ENCODE results near the gene TFEC. TPM values are rescaled to one million over a fixed set of nuclear protein-coding genes. Genes with fewer than 3 reads are reported as not detected.

Gene TFEC
- polyA plus RNA-seq, 1 of the 3 experiments (the other 2 are of a cell fraction), result not detected

GRCh38 chr7:115906731-115907130, 123.8 kb downstream of the TFEC start:
- Histone ChIP-seq H3K27me3 (ENCODE audit: insufficient read depth) (peaks cover 2% of the 10 kb centered on the region), H3K79me2 (ENCODE audit: insufficient read depth) (no peaks in the 10 kb centered on the region), H3F3A (replicated peaks; ENCODE audit: insufficient read depth) (no peaks in the 10 kb centered on the region), H3K9me2 (no peaks in the 10 kb centered on the region), H3K27ac (ENCODE audit: low read depth in 2 of 2, low read length in 1 of 2) (no peak overlapping the region), H3K9me3 (no peaks in the 10 kb centered on the region), H2AFZ (ENCODE audit: low read depth) (no peak overlapping the region), H3K9ac (no peak overlapping the region), H3K4me1 (ENCODE audit: control insufficient read depth in 1 of 2, insufficient read depth in 2 of 2, low read depth in 1 of 2, low read length in 1 of 2) (no peaks in the 10 kb centered on the region), H4K20me1 (ENCODE audit: insufficient read depth) (no peaks in the 10 kb centered on the region), H3K4me2 (no peak overlapping the region), H3K4me3 (ENCODE audit: low read depth in 2 of 2, low read length in 1 of 2) (no peak overlapping the region), H3K36me3 (replicated peaks in 1 of 2; ENCODE audit: control insufficient read depth in 1 of 2, insufficient read depth in 2 of 2, low read length in 1 of 2) (no peaks in the 10 kb centered on the region)
- CTCF ChIA-PET, result no interaction called here
- DNase-seq, result no peak
- TF ChIP-seq MXI1 (IDR thresholded peaks at IDR 0.05; ENCODE audit: low read depth, low read length), result no peak
- TF ChIP-seq, protein P1, sequence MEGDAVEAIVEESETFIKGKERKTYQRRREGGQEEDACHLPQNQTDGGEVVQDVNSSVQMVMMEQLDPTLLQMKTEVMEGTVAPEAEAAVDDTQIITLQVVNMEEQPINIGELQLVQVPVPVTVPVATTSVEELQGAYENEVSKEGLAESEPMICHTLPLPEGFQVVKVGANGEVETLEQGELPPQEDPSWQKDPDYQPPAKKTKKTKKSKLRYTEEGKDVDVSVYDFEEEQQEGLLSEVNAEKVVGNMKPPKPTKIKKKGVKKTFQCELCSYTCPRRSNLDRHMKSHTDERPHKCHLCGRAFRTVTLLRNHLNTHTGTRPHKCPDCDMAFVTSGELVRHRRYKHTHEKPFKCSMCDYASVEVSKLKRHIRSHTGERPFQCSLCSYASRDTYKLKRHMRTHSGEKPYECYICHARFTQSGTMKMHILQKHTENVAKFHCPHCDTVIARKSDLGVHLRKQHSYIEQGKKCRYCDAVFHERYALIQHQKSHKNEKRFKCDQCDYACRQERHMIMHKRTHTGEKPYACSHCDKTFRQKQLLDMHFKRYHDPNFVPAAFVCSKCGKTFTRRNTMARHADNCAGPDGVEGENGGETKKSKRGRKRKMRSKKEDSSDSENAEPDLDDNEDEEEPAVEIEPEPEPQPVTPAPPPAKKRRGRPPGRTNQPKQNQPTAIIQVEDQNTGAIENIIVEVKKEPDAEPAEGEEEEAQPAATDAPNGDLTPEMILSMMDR (IDR thresholded peaks at IDR 0.05), result no peak
- POLR2A ChIA-PET, result no interaction called here
- WGBS (ENCODE audit: low lambda C conversion rate), result 4% methylated on average over 1 of the region's 1 CpG

- H4K20me1 ChIP-seq (ENCODE audit: insufficient read depth), result no peaks in the 10 kb centered on the region
Observed at GRCh38 chr7:115889669-115889984, 140.9 kb downstream of the TFEC start.

GRCh38 chr7:115888981-115889668, 141.4 kb downstream of the TFEC start:
- Histone ChIP-seq H3K4me2 (no peak overlapping the region), H3F3A (replicated peaks; ENCODE audit: insufficient read depth) (no peaks in the 10 kb centered on the region), H3K9me2 (no peaks in the 10 kb centered on the region), H2AFZ (ENCODE audit: low read depth) (no peak overlapping the region), H3K79me2 (ENCODE audit: insufficient read depth) (no peaks in the 10 kb centered on the region), H3K27ac (ENCODE audit: low read depth in 2 of 2, low read length in 1 of 2) (no peak overlapping the region), H3K9ac (no peak overlapping the region), H3K27me3 (ENCODE audit: insufficient read depth) (no peaks in the 10 kb centered on the region; the same call in none of the 2 replicates), H3K4me1 (ENCODE audit: control insufficient read depth in 1 of 2, insufficient read depth in 2 of 2, low read depth in 1 of 2, low read length in 1 of 2) (no peaks in the 10 kb centered on the region), H3K4me3 (ENCODE audit: low read depth in 2 of 2, low read length in 1 of 2) (no peak overlapping the region), H3K36me3 (replicated peaks in 1 of 2; ENCODE audit: control insufficient read depth in 1 of 2, insufficient read depth in 2 of 2, low read length in 1 of 2) (no peaks in the 10 kb centered on the region), H4K20me1 (ENCODE audit: insufficient read depth) (no peaks in the 10 kb centered on the region), H3K9me3 (no peaks in the 10 kb centered on the region)
- 0% methylated on average over 11 of the region's 11 CpGs for WGBS (ENCODE audit: low lambda C conversion rate)
- DNase-seq, result no peak
- TF ChIP-seq MXI1 (IDR thresholded peaks at IDR 0.05; ENCODE audit: low read depth, low read length) (no peak), TCF12 (IDR thresholded peaks at IDR 0.05) (no peak), RFX5 (IDR thresholded peaks at IDR 0.05; ENCODE audit: low read length) (no peak), ELF1 (IDR thresholded peaks at IDR 0.05) (no peak)
- ChIA-PET CTCF (no interaction called here), POLR2A (no interaction called here)

More at GRCh38 chr7:115889669-115889984, 140.9 kb downstream of the TFEC start:
- Histone ChIP-seq H2AFZ (ENCODE audit: low read depth) (no peak overlapping the region), H3F3A (replicated peaks; ENCODE audit: insufficient read depth) (no peaks in the 10 kb centered on the region), H3K4me3 (ENCODE audit: low read depth in 2 of 2, low read length in 1 of 2) (no peak overlapping the region), H3K4me2 (no peak overlapping the region), H3K9me3 (no peaks in the 10 kb centered on the region), H3K36me3 (replicated peaks in 1 of 2; ENCODE audit: control insufficient read depth in 1 of 2, insufficient read depth in 2 of 2, low read length in 1 of 2) (no peaks in the 10 kb centered on the region), H3K9ac (no peak overlapping the region), H3K9me2 (no peaks in the 10 kb centered on the region), H3K27me3 (ENCODE audit: insufficient read depth) (no peaks in the 10 kb centered on the region; the same call in none of the 2 replicates), H3K27ac (ENCODE audit: low read depth in 2 of 2, low read length in 1 of 2) (no peak overlapping the region), H3K79me2 (ENCODE audit: insufficient read depth) (no peaks in the 10 kb centered on the region), H3K4me1 (ENCODE audit: control insufficient read depth in 1 of 2, insufficient read depth in 2 of 2, low read depth in 1 of 2, low read length in 1 of 2) (no peaks in the 10 kb centered on the region)
- no peak for DNase-seq
- 9% methylated on average over 3 of the region's 3 CpGs for WGBS (ENCODE audit: low lambda C conversion rate)
- TF ChIP-seq CHD2 (IDR thresholded peaks at IDR 0.05; ENCODE audit: low read length, partially characterized antibody) (no peak), MXI1 (IDR thresholded peaks at IDR 0.05; ENCODE audit: low read depth, low read length) (no peak), USF2 (IDR thresholded peaks at IDR 0.05; ENCODE audit: borderline replicate concordance, low read depth, low read length) (no peak)
- POLR2A ChIA-PET, result no interaction called here
- CTCF ChIA-PET, result no interaction called here
